Measurements from ENCODE around the gene KRTAP5-2. TPM values are rescaled to one million over a fixed set of nuclear protein-coding genes. Genes with fewer than 3 reads are reported as not detected.
"Not testable (repeated sequence)": the region's sequence is repeated elsewhere in the genome, so short reads cannot be mapped to it uniquely, and the experiment has no call there.

KRTAP5-2 gene
- total RNA-seq, 1 experiment from 2014 or later, result not detected

DNA sequence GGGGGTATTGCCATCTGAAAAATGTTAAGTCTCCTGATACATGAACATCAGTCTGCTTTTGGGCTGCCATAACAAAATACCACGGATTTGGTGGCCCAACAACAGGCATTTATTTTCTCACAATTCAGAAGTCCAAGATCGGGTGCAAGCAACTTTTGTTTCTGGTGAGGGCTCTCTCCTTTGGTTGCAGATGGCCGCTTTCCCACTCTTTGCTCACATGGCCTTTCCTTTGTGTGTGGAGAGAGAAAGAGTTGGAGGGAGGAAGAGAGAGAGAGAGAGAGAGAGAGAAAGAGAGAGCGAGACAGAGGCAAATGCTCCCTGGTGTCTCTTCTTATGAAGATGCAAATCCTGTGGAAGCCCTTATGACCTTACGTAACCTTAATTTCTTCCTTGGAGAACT is 2.5 kb upstream of the KRTAP5-2 start:
- CTCF ChIA-PET, result no interaction called here
- BruUV-seq (replicated peaks), result no TSS peak

DNA sequence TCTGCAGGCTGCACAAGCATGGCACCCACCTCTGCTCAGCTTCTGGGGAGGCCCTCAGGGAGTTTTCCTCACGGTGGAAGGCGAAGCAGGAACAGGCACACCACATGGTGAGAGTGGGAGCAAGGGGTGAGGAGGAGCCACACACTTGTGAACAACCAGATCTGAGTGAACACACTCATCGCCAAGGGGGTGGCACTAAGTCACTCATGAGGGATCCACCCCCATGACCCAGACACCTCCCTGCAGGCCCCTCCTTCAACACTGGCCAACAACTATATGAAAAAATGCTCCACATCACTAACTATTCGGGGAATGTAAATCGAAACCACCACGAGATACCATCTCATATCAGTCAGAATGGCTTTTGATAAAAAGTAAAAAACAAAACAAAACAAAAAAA is 722 bp upstream of the KRTAP5-2 start:
- intact Hi-C loops (cut with micrococcal nuclease), result no loop called here
- POLR2A ChIA-PET (ENCODE audit: unreplicated experiment), result no interaction called here

More for the DNA sequence above, 2.5 kb upstream of the KRTAP5-2 start:
- Histone ChIP-seq H3K9me2 (replicated peaks; ENCODE audit: low read length) (no peaks in the 10 kb centered on the region), H2AFZ (ENCODE audit: low read length) (no peak overlapping the region), H3K9ac (ENCODE audit: low read length) (no peak overlapping the region), H4K20me1 (ENCODE audit: low read length) (no peaks in the 10 kb centered on the region), H3K4me3 (ENCODE audit: low read length) (no peak overlapping the region), H3K27ac (ENCODE audit: low read length) (no peak overlapping the region), H3K27me3 (ENCODE audit: low read length) (peaks cover 30% of the 10 kb centered on the region), H3K4me2 (ENCODE audit: low read length) (no peak overlapping the region), H3K4me1 (ENCODE audit: insufficient read depth, low read length) (no peaks in the 10 kb centered on the region), H3K79me2 (ENCODE audit: low read length) (no peaks in the 10 kb centered on the region), H3F3A (ENCODE audit: low read length, unreplicated experiment) (no peaks in the 10 kb centered on the region), H3K36me3 (ENCODE audit: low read depth, low read length) (no peaks in the 10 kb centered on the region), H3K9me3 (ENCODE audit: low read length) (no peaks in the 10 kb centered on the region)
- intact Hi-C loops (cut with micrococcal nuclease), result no loop called here
- DNase-seq (no peak), ATAC-seq (no peak)
- POLR2A ChIA-PET (ENCODE audit: unreplicated experiment), result interaction anchor here (0.7 kb wide), 1 partner anchor 19 kb away, joined by 3 read pairs; no protein-coding TSS in a partner anchor
- TF ChIP-seq EZH2 (IDR thresholded peaks at IDR 0.05; ENCODE audit: low read length, unreplicated experiment) (no peak), EZH2phosphoT487 (IDR thresholded peaks at IDR 0.05; ENCODE audit: borderline replicate concordance, low read length) (no peak)
- TF ChIP-seq, protein P1, sequence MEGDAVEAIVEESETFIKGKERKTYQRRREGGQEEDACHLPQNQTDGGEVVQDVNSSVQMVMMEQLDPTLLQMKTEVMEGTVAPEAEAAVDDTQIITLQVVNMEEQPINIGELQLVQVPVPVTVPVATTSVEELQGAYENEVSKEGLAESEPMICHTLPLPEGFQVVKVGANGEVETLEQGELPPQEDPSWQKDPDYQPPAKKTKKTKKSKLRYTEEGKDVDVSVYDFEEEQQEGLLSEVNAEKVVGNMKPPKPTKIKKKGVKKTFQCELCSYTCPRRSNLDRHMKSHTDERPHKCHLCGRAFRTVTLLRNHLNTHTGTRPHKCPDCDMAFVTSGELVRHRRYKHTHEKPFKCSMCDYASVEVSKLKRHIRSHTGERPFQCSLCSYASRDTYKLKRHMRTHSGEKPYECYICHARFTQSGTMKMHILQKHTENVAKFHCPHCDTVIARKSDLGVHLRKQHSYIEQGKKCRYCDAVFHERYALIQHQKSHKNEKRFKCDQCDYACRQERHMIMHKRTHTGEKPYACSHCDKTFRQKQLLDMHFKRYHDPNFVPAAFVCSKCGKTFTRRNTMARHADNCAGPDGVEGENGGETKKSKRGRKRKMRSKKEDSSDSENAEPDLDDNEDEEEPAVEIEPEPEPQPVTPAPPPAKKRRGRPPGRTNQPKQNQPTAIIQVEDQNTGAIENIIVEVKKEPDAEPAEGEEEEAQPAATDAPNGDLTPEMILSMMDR (conservative IDR thresholded peaks at IDR 0.05; ENCODE audit: low read depth, low read length), result no peak

DNA sequence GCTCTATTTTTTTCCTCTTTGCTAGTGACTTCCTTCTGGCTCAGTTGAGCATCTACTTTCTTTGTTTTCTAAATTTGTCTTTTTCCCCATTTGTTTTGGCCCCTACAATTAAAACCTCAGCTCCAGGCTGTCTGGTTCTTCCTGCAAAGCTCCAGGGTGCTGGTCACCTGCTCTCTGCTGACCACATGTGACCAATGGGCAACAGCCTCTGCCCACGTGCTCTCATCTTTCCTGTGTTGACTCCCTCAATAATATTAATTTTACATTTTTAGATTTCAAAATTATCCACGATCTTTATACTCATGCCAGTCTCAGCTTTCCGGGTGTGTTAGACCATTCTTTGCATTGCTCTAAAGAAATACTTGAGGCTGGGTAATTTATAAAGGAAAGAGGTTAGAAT is 312 bp upstream of the KRTAP5-2 start:
- H4K20me1 ChIP-seq (ENCODE audit: low read length); H3F3A ChIP-seq (ENCODE audit: low read length, unreplicated experiment); H3K9ac ChIP-seq (ENCODE audit: low read length); H2AFZ ChIP-seq (ENCODE audit: low read length); H3K9me2 ChIP-seq (replicated peaks; ENCODE audit: low read length); H3K4me1 ChIP-seq (ENCODE audit: insufficient read depth, low read length); H3K27ac ChIP-seq (ENCODE audit: low read length); BruUV-seq (replicated peaks); H3K9me3 ChIP-seq (ENCODE audit: low read length); ATAC-seq; H3K4me2 ChIP-seq (ENCODE audit: low read length); H3K36me3 ChIP-seq (ENCODE audit: low read depth, low read length); H3K4me3 ChIP-seq (ENCODE audit: low read length); DNase-seq; POLR2A ChIA-PET (ENCODE audit: unreplicated experiment); intact Hi-C loops (cut with micrococcal nuclease); H3K79me2 ChIP-seq (ENCODE audit: low read length): not testable (repeated sequence)
- H3K27me3 ChIP-seq (ENCODE audit: low read length), result peaks cover 30% of the 10 kb centered on the region
- CTCF ChIA-PET, result interaction anchor here (0.7 kb wide), 1 partner anchor 499 kb away, joined by 3 read pairs; no protein-coding TSS in a partner anchor

More for the DNA sequence above, 722 bp upstream of the KRTAP5-2 start:
- no peak overlapping the region for H3K4me3 ChIP-seq (ENCODE audit: low read length)
- no peak overlapping the region for H2AFZ ChIP-seq (ENCODE audit: low read length)
- BruUV-seq (replicated peaks), result no TSS peak
- H3K27me3 ChIP-seq (ENCODE audit: low read length), result peaks cover 30% of the 10 kb centered on the region
- DNase-seq (no peak), ATAC-seq (no peak)
- CTCF ChIA-PET, result no interaction called here
- no peak overlapping the region for H3K27ac ChIP-seq (ENCODE audit: low read length)
- H4K20me1 ChIP-seq (ENCODE audit: low read length), result no peaks in the 10 kb centered on the region
- no peaks in the 10 kb centered on the region for H3K4me1 ChIP-seq (ENCODE audit: insufficient read depth, low read length)
- no peaks in the 10 kb centered on the region for H3K9me2 ChIP-seq (replicated peaks; ENCODE audit: low read length)
- H3K9me3 ChIP-seq (ENCODE audit: low read length), result no peaks in the 10 kb centered on the region
- no peaks in the 10 kb centered on the region for H3K79me2 ChIP-seq (ENCODE audit: low read length)
- no peaks in the 10 kb centered on the region for H3K36me3 ChIP-seq (ENCODE audit: low read depth, low read length)
- no peaks in the 10 kb centered on the region for H3F3A ChIP-seq (ENCODE audit: low read length, unreplicated experiment)
- no peak overlapping the region for H3K4me2 ChIP-seq (ENCODE audit: low read length)
- H3K9ac ChIP-seq (ENCODE audit: low read length), result no peak overlapping the region
- TF ChIP-seq, protein P1 (conservative IDR thresholded peaks at IDR 0.05; ENCODE audit: low read depth, low read length), result no peak
- TF ChIP-seq EZH2 (IDR thresholded peaks at IDR 0.05; ENCODE audit: low read length, unreplicated experiment) (no peak), EZH2phosphoT487 (IDR thresholded peaks at IDR 0.05; ENCODE audit: borderline replicate concordance, low read length) (no peak)

Data from PC-3 (cell line).